B cell (primary cell): ENCODE data around the gene SEMA3F. TPM values are rescaled to one million over a fixed set of nuclear protein-coding genes. Genes with fewer than 3 reads are reported as not detected.

Experiments
- ATAC-seq: fragments of 200-7000 bp; cut with Tn5 transposase; one replicate; pipeline ENCODE4 v1.10.0; 2021; ENCODE audit warnings: low read depth, mild to moderate bottlenecking, moderate number of reproducible peaks, moderate library complexity
- CTCF ChIA-PET: fragments of 350-600 bp; sonication (Branson Sonifier 250); formaldehyde crosslinking; loops from one replicate; lab custom pipeline; 2021; ENCODE audit warnings: antibody characterized with exemption, inconsistent platforms; lab: Charles Lee
- POLR2A ChIA-PET: fragments of 350-600 bp; sonication (Branson Sonifier 250); formaldehyde crosslinking; loops from one replicate; lab custom pipeline; 2021; ENCODE audit warnings: antibody characterized with exemption; lab: Charles Lee
- DNase-seq: peaks from one replicate; pipeline ENCODE4 v3.0.0; 2013
- H2AFZ ChIP-seq: 2 replicates; pipeline ENCODE4 v1.6.1; 2012; ENCODE audit warnings: mild to moderate bottlenecking, low read depth, low read length; ENCODE audit not compliant: insufficient read depth, poor library complexity, severe bottlenecking
- H3K27ac ChIP-seq, 2 donors: 1 replicate in 1 of 2; 2 replicates in 1 of 2; pipeline ENCODE4 v1.5.1; 2012 to 2013; ENCODE audit warnings: low read length in 2 of 2, mild to moderate bottlenecking in 2 of 2, moderate library complexity in 1 of 2
- H3K27me3 ChIP-seq, 4 experiments: fragments of 200-600 bp in 1 of 4; sonication (generic) in 1 of 4; replicated peaks in 1 of 4; 1 replicate in 2 of 4; 2 replicates in 2 of 4; pipeline versions ENCODE4 v1.6.1 to v1.7.0; 2013 to 2016; ENCODE audit warnings: low read length in 3 of 4, mild to moderate bottlenecking in 2 of 4, mixed read lengths in 1 of 4, moderate library complexity in 1 of 4; ENCODE audit not compliant: insufficient read depth in 4 of 4, control insufficient read depth in 3 of 4; ENCODE audit errors: control extremely low read depth in 1 of 4
- H3K36me3 ChIP-seq, 2 experiments: replicated peaks in 1 of 2; 1 replicate in 1 of 2; 2 replicates in 1 of 2; pipeline versions ENCODE4 v1.6.1 to v1.7.1; 2013; ENCODE audit warnings: low read length in 1 of 2; ENCODE audit not compliant: insufficient read depth in 2 of 2, control insufficient read depth in 1 of 2; ENCODE audit errors: control extremely low read depth in 1 of 2, extremely low read depth in 1 of 2
- H3K4me1 ChIP-seq, 2 donors: fragments of 200-600 bp in 1 of 2; sonication (generic) in 1 of 2; 1 replicate in 1 of 2; 2 replicates in 1 of 2; pipeline versions ENCODE4 v1.5.1 to v1.6.1; 2013 to 2017; ENCODE audit warnings: low read length in 2 of 2; ENCODE audit not compliant: control insufficient read depth in 2 of 2, insufficient read depth in 2 of 2
- H3K4me2 ChIP-seq: replicated peaks from 2 replicates; pipeline ENCODE3; 2012; ENCODE audit warnings: mild to moderate bottlenecking, low read depth, low read length; ENCODE audit not compliant: poor library complexity, severe bottlenecking
- H3K4me3 ChIP-seq, 5 experiments: fragments of 200-600 bp in 1 of 5; sonication (generic) in 1 of 5; 1 replicate in 3 of 5; 2 replicates in 2 of 5; pipeline versions ENCODE4 v1.5.1 to v1.7.0; 2011 to 2016; ENCODE audit warnings: low read length in 4 of 5, mild to moderate bottlenecking in 4 of 5, low read depth in 2 of 5, control low read depth in 1 of 5, moderate library complexity in 1 of 5; ENCODE audit not compliant: insufficient read depth in 1 of 5; ENCODE audit errors: control extremely low read depth in 1 of 5, extremely low read depth in 1 of 5
- H3K79me2 ChIP-seq: fragments of 200-600 bp; sonication (generic); one replicate; pipeline ENCODE4 v1.6.0; 2016; ENCODE audit warnings: low read length; ENCODE audit not compliant: control insufficient read depth, insufficient read depth
- H3K9ac ChIP-seq: fragments of 200-600 bp; sonication (generic); 2 replicates; pipeline ENCODE4 v1.6.1; 2017; ENCODE audit warnings: mild to moderate bottlenecking, low read length, moderate library complexity
- H3K9me3 ChIP-seq, 3 donors: one replicate each; pipeline versions ENCODE4 v1.6.1 to v1.7.1; 2013; ENCODE audit warnings: low read length in 2 of 3; ENCODE audit not compliant: control insufficient read depth in 2 of 3, insufficient read depth in 1 of 3; ENCODE audit errors: control extremely low read depth in 1 of 3
- H4K20me1 ChIP-seq: 2 replicates; pipeline ENCODE4 v1.6.0; 2012; ENCODE audit warnings: mild to moderate bottlenecking, low read length; ENCODE audit not compliant: insufficient read depth, control insufficient read depth, poor library complexity, severe bottlenecking
- H3K27ac Mint-ChIP-seq: one replicate; pipeline ENCODE4 v1.8.0; 2021; ENCODE audit warnings: mixed read lengths
- H3K27me3 Mint-ChIP-seq: one replicate; pipeline ENCODE4 v1.8.0; 2021; ENCODE audit warnings: mixed read lengths
- H3K4me1 Mint-ChIP-seq: one replicate; pipeline ENCODE4 v1.8.0; 2021; ENCODE audit warnings: mixed read lengths
- H3K4me3 Mint-ChIP-seq: one replicate; pipeline ENCODE4 v1.8.0; 2021; ENCODE audit warnings: mixed read lengths
- H3K9me3 Mint-ChIP-seq: one replicate; pipeline ENCODE4 v1.8.0; 2022; ENCODE audit warnings: mixed read lengths; ENCODE audit not compliant: insufficient read depth
- EZH2 ChIP-seq: IDR thresholded peaks from 2 replicates; pipeline ENCODE4 v1.6.1; 2012; ENCODE audit warnings: borderline replicate concordance, low read depth, mild to moderate bottlenecking, moderate library complexity, low read length; ENCODE audit not compliant: insufficient read depth, poor library complexity, severe bottlenecking
- WGBS: methylation state at CpG from one replicate; pipeline ENCODE4 v1.1.5; 2013; ENCODE audit warnings: missing lambda C conversion rate; ENCODE audit not compliant: insufficient coverage; 5-methylcytosine and 5-hydroxymethylcytosine counted together
- intact Hi-C: fragments of 100-400 bp; cut with micrococcal nuclease; formaldehyde crosslinking; loops from one replicate; pipeline ENCODE4 v1.10.0; 2022
- polyA plus RNA-seq: library from polyadenylated mRNA; depleted of rRNA; stranded (reverse); fragments of >200 nt; gene quantifications from 2 replicates; pipeline ENCODE4 v1.2.3, GENCODE V29; 2012
- total RNA-seq, 2 donors: library from RNA; stranded (reverse); fragments of 120-200 nt in 1 of 2; gene quantifications; 1 replicate in 1 of 2; 2 replicates in 1 of 2; pipeline versions ENCODE4 v1.2.3 to v1.2.4, GENCODE V29; 2013 to 2022
- TF ChIP-seq, protein P1 (sequence below): fragments of 200-600 bp; IDR thresholded peaks from one replicate; pipeline ENCODE4 v1.8.0; 2022; ENCODE audit warnings: antibody characterized with exemption, mild to moderate bottlenecking

Gene SEMA3F
- total and polyA plus RNA-seq, 2 donors (not counting 1 experiment from before 2014, with no cell fraction given), result 0.27 TPM; not detected in 1

DNA sequence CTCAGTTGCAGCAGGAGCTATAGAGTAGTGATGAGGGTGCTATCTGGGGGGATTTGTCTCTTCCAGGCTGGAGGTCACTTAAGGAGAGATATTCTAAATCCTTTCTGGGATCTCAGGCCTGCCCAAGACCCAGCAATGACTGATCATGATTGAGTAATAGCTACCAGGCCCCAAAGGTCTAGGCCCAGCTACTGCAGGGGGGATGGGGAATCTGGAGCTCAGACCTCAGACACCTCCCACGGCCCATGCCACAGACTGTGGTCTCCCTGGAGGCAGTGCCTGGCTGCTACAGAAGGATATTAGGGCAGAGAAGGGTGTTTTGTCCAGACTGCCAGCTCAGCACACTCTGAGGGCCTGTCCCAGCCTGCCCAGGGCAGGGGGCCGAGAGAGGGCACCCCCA lies 56.8 kb downstream of the SEMA3F start:
- H3K27me3 ChIP-seq, result peaks cover 0 to 6% (median 1%) of the 10 kb centered on the region in 4 experiments
- DNase-seq (no peak), ATAC-seq (no peak)
- H3K9ac ChIP-seq, result no peak overlapping the region
- ChIA-PET POLR2A (no interaction called here), CTCF (interaction anchor here (0.6 to 1.4 kb wide), 2 partner anchors 17 to 117 kb away, joined by 4 to 5 read pairs; no protein-coding TSS in a partner anchor)
- no peak overlapping the region for H3K27ac ChIP-seq
- H2AFZ ChIP-seq, result no peak overlapping the region
- Mint-ChIP-seq H3K27ac (no peak overlapping the region), H3K27me3 (peaks cover 5% of the 10 kb centered on the region), H3K9me3 (no peaks in the 10 kb centered on the region), H3K4me1 (no peaks in the 10 kb centered on the region), H3K4me3 (no peak overlapping the region)
- intact Hi-C loops, result no loop called here
- H3K36me3 ChIP-seq, result no peaks in the 10 kb centered on the region
- WGBS, result 80% methylated on average over 2 of the region's 2 CpGs
- no peaks in the 10 kb centered on the region for H3K4me1 ChIP-seq
- no peaks in the 10 kb centered on the region for H4K20me1 ChIP-seq
- peaks cover 0 to 2% (median 0%) of the 10 kb centered on the region in 3 donors for H3K9me3 ChIP-seq
- H3K4me2 ChIP-seq, result no peak overlapping the region
- H3K4me3 ChIP-seq, result no peak overlapping the region
- no peaks in the 10 kb centered on the region for H3K79me2 ChIP-seq
- TF ChIP-seq EZH2, result no peak

DNA sequence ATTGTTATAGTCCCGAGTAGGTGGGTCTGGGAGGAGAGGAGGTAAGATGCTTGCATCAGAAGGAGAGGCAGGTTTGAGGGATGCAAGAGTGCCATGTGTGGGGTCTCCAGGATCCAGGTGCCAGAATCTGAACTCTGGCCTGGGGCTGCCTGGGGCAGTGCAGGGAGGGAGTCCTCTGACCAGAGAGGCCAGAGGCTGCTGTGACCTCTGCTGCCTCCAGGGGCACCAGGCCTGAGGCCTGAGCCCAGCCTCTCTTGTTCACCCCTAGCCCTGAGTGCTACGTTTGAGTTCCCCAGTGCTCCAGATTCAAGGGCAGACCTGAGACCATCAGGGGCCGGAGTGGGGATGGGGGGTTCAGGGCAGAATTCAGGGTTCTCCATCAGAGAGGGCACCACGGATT lies 57.4 kb downstream of the SEMA3F start:
- CTCF ChIA-PET, result no interaction called here
- ATAC-seq, result no peak
- Histone ChIP-seq H2AFZ (no peak overlapping the region), H3K4me1 (no peaks in the 10 kb centered on the region), H3K9me3 (peaks cover 0 to 2% (median 0%) of the 10 kb centered on the region in 3 donors), H3K27me3 (peaks cover 0 to 3% (median 1%) of the 10 kb centered on the region in 4 experiments), H3K4me3 (no peak overlapping the region), H4K20me1 (no peaks in the 10 kb centered on the region), H3K9ac (no peak overlapping the region), H3K4me2 (no peak overlapping the region), H3K79me2 (no peaks in the 10 kb centered on the region), H3K36me3 (no peaks in the 10 kb centered on the region), H3K27ac (no peak overlapping the region)
- H3K4me3 Mint-ChIP-seq, result no peak overlapping the region
- peaks cover 4% of the 10 kb centered on the region for H3K27me3 Mint-ChIP-seq
- intact Hi-C loops, result no loop called here
- H3K27ac Mint-ChIP-seq, result no peak overlapping the region
- no peak for DNase-seq
- 78% methylated on average over 4 of the region's 4 CpGs for WGBS
- no peak for TF ChIP-seq EZH2
- TF ChIP-seq, protein P1, sequence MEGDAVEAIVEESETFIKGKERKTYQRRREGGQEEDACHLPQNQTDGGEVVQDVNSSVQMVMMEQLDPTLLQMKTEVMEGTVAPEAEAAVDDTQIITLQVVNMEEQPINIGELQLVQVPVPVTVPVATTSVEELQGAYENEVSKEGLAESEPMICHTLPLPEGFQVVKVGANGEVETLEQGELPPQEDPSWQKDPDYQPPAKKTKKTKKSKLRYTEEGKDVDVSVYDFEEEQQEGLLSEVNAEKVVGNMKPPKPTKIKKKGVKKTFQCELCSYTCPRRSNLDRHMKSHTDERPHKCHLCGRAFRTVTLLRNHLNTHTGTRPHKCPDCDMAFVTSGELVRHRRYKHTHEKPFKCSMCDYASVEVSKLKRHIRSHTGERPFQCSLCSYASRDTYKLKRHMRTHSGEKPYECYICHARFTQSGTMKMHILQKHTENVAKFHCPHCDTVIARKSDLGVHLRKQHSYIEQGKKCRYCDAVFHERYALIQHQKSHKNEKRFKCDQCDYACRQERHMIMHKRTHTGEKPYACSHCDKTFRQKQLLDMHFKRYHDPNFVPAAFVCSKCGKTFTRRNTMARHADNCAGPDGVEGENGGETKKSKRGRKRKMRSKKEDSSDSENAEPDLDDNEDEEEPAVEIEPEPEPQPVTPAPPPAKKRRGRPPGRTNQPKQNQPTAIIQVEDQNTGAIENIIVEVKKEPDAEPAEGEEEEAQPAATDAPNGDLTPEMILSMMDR, result no peak
- POLR2A ChIA-PET, result no interaction called here
- H3K9me3 Mint-ChIP-seq, result no peaks in the 10 kb centered on the region
- H3K4me1 Mint-ChIP-seq, result no peaks in the 10 kb centered on the region
